Stimulated activated CD4-positive, alpha-beta T cell treated with anti-CD3 and anti-CD28 coated beads, Interleukin-4, amount 100 ng/mL, for 48 hours (primary cell): ENCODE data around the gene KDELR3.
A peak's percentile ranks its signal among the peaks of the same experiment; 100 is the strongest.
"Not testable (repeated sequence)": the region's sequence is repeated elsewhere in the genome, so short reads cannot be mapped to it uniquely, and the experiment has no call there.

Experiments
- DNase-seq, 2 donors: peaks; one replicate each; pipeline ENCODE4 v3.0.0-alpha.2; 2020; ENCODE audit warnings: low read depth in 2 of 2

The KDELR3 gene

GRCh38 chr22:38456841-38457699 lies 10.8 kb upstream of the KDELR3 start:
- DNase-seq = no peak

GRCh38 chr22:38460426-38460840 lies 7.5 kb upstream of the KDELR3 start:
- DNase-seq = no peak

- DNase-seq = no peak
These were observed 6.9 kb upstream of the KDELR3 start for GRCh38 chr22:38461057-38461413.

GRCh38 chr22:38461414-38462081 lies 6.3 kb upstream of the KDELR3 start:
- peak; percentile 59 to 63 for DNase-seq

- no peak for DNase-seq
These were observed 4.7 kb upstream of the KDELR3 start for GRCh38 chr22:38462960-38463784.

GRCh38 chr22:38464992-38465672 lies 2.8 kb upstream of the KDELR3 start:
- DNase-seq = no peak

- DNase-seq = no peak
These were observed 2.0 kb upstream of the KDELR3 start for GRCh38 chr22:38465673-38466490.

GRCh38 chr22:38467438-38467903 lies 425 bp upstream of the KDELR3 start:
- no peak for DNase-seq

GRCh38 chr22:38468443-38469305 lies 778 bp downstream of the KDELR3 start:
- DNase-seq = no peak

- no peak for DNase-seq
These were observed 1.4 kb downstream of the KDELR3 start for GRCh38 chr22:38469306-38469781.

GRCh38 chr22:38470179-38470578 lies 2.3 kb downstream of the KDELR3 start:
- DNase-seq = not testable (repeated sequence)

GRCh38 chr22:38471237-38471636 lies 3.3 kb downstream of the KDELR3 start:
- DNase-seq = no peak

GRCh38 chr22:38474003-38474607 lies 6.2 kb downstream of the KDELR3 start:
- DNase-seq = no peak

GRCh38 chr22:38477585-38477984 lies 9.7 kb downstream of the KDELR3 start:
- no peak for DNase-seq

- DNase-seq = no peak
These were observed 11.4 kb downstream of the KDELR3 start for GRCh38 chr22:38479096-38479837.

- no peak for DNase-seq
These were observed 13.4 kb downstream of the KDELR3 start for GRCh38 chr22:38481162-38481870.

- no peak for DNase-seq
These were observed 14.0 kb downstream of the KDELR3 start for GRCh38 chr22:38481871-38482332.
